ENCODE data around the gene ANO5.

DNA sequence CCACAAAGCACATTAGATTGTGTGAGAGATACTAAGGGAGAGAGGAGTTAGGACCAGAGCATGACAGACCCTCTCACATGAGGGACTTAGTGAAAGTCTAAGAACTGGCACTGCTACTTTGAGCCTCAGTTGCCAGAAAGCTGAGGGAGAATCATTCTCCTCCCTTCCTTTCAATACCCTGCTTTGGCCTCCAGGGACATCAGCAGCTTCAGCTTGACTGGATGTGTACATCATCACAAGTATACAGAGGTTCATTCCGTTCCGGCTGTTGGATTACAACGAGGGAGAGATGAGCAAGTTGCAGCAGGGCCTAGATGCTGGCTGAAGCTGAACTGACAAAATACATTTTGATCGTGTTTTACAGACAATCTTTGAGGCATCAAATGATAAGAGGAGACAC, 15.7 kb upstream of the ANO5 start:
- TF ChIP-seq, protein P1, sequence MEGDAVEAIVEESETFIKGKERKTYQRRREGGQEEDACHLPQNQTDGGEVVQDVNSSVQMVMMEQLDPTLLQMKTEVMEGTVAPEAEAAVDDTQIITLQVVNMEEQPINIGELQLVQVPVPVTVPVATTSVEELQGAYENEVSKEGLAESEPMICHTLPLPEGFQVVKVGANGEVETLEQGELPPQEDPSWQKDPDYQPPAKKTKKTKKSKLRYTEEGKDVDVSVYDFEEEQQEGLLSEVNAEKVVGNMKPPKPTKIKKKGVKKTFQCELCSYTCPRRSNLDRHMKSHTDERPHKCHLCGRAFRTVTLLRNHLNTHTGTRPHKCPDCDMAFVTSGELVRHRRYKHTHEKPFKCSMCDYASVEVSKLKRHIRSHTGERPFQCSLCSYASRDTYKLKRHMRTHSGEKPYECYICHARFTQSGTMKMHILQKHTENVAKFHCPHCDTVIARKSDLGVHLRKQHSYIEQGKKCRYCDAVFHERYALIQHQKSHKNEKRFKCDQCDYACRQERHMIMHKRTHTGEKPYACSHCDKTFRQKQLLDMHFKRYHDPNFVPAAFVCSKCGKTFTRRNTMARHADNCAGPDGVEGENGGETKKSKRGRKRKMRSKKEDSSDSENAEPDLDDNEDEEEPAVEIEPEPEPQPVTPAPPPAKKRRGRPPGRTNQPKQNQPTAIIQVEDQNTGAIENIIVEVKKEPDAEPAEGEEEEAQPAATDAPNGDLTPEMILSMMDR (IDR thresholded peaks at IDR 0.05): no peak
- no peak for TF ChIP-seq POLR2A (IDR thresholded peaks at IDR 0.05)
